SK-N-MC (cell line): ENCODE data around the gene SLC25A38.

ENCODE experiments used
- EZH2 ChIP-seq: fragments of 200-600 bp; sonication (generic); IDR thresholded peaks from one replicate; pipeline ENCODE4 v1.6.1; 2017; ENCODE audit warnings: antibody characterized with exemption
- POLR2AphosphoS5 ChIP-seq: IDR thresholded peaks from 2 replicates; pipeline ENCODE4 v1.6.1; 2012; ENCODE audit warnings: mild to moderate bottlenecking, low read depth, low read length, borderline replicate concordance

- TF ChIP-seq POLR2AphosphoS5 (no peak), EZH2 (no peak)
These were observed 3.4 kb upstream of the SLC25A38 start for GRCh38 chr3:39379778-39380155.
